WTC11 (cell line): ENCODE data around the gene MTERF4. TPM values are rescaled to one million over a fixed set of nuclear protein-coding genes. Genes with fewer than 3 reads are reported as not detected.

ENCODE experiments used
- ATAC-seq: fragments of 200-7000 bp; cut with Tn5 transposase; 2 replicates; pipeline ENCODE4 v1.10.0; 2021; ENCODE audit warnings: mild to moderate bottlenecking, moderate library complexity
- CTCF ChIA-PET: fragments of 300-600 bp; sonication (Branson Sonifier 250); formaldehyde crosslinking; loops from one replicate; lab custom pipeline; 2021; ENCODE audit warnings: antibody characterized with exemption; lab: Charles Lee
- POLR2A ChIA-PET: fragments of 350-600 bp; sonication (Branson Sonifier 250); formaldehyde crosslinking; loops from one replicate; lab custom pipeline; 2021; ENCODE audit warnings: antibody characterized with exemption; lab: Charles Lee
- DNase-seq: peaks from one replicate; pipeline ENCODE4 v3.0.0; 2021; ENCODE audit warnings: low spot score
- H3K27ac Mint-ChIP-seq: 2 replicates; pipeline ENCODE4 v1.8.0; 2021; ENCODE audit warnings: mixed read lengths
- H3K27me3 Mint-ChIP-seq: 2 replicates; pipeline ENCODE4 v1.8.0; 2021; ENCODE audit warnings: low read depth, mild to moderate bottlenecking, moderate library complexity, mixed read lengths
- H3K36me3 Mint-ChIP-seq: 2 replicates; pipeline ENCODE4 v1.8.0; 2021; ENCODE audit warnings: mixed read lengths
- H3K4me1 Mint-ChIP-seq: 2 replicates; pipeline ENCODE4 v1.8.0; 2022; ENCODE audit warnings: mixed read lengths
- H3K4me3 Mint-ChIP-seq: 2 replicates; pipeline ENCODE4 v1.8.0; 2021; ENCODE audit warnings: mild to moderate bottlenecking, moderate library complexity, mixed read lengths
- H3K9me3 Mint-ChIP-seq: 2 replicates; pipeline ENCODE4 v1.8.0; 2021; ENCODE audit warnings: mixed read lengths
- ATF1 ChIP-seq: sonication (generic); formaldehyde crosslinking; IDR thresholded peaks from 2 replicates; pipeline ENCODE4 v1.8.1; 2023; ENCODE audit warnings: mild to moderate bottlenecking, moderate library complexity, missing genetic modification reagents
- E2F5 ChIP-seq: sonication (generic); formaldehyde crosslinking; IDR thresholded peaks from 2 replicates; pipeline ENCODE4 v1.8.1; 2022; ENCODE audit warnings: mild to moderate bottlenecking, moderate library complexity, missing genetic modification reagents
- FOXP4 ChIP-seq: sonication (generic); formaldehyde crosslinking; IDR thresholded peaks from 2 replicates; pipeline ENCODE4 v1.8.0; 2022; ENCODE audit warnings: mild to moderate bottlenecking, missing genetic modification reagents
- HMGXB4 ChIP-seq: sonication (generic); formaldehyde crosslinking; IDR thresholded peaks from 2 replicates; pipeline ENCODE4 v1.8.1; 2023; ENCODE audit warnings: mild to moderate bottlenecking, moderate library complexity, missing genetic modification reagents
- KAT7 ChIP-seq: sonication (generic); formaldehyde crosslinking; IDR thresholded peaks from 2 replicates; pipeline ENCODE4 v1.8.1; 2023; ENCODE audit warnings: missing genetic modification reagents, mild to moderate bottlenecking, borderline replicate concordance
- NR3C1 ChIP-seq: sonication (generic); formaldehyde crosslinking; conservative IDR thresholded peaks from 2 replicates; pipeline ENCODE4 v1.8.1; 2023; ENCODE audit warnings: low read depth, mild to moderate bottlenecking, missing genetic modification reagents
- PRDM15 ChIP-seq: sonication (generic); formaldehyde crosslinking; IDR thresholded peaks from 2 replicates; pipeline ENCODE4 v1.8.0; 2022; ENCODE audit warnings: missing genetic modification reagents
- TEAD1 ChIP-seq: sonication (generic); formaldehyde crosslinking; IDR thresholded peaks from 2 replicates; pipeline ENCODE4 v1.8.0; 2022; ENCODE audit warnings: mild to moderate bottlenecking, missing genetic modification reagents
- TEAD4 ChIP-seq: sonication (generic); formaldehyde crosslinking; IDR thresholded peaks from 2 replicates; pipeline ENCODE4 v1.8.0; 2022; ENCODE audit warnings: mild to moderate bottlenecking, missing genetic modification reagents
- USF1 ChIP-seq: sonication (generic); formaldehyde crosslinking; IDR thresholded peaks from 2 replicates; pipeline ENCODE4 v1.8.0; 2022; ENCODE audit warnings: mild to moderate bottlenecking, missing genetic modification reagents
- ZBTB43 ChIP-seq: sonication (generic); formaldehyde crosslinking; IDR thresholded peaks from 2 replicates; pipeline ENCODE4 v1.8.1; 2023; ENCODE audit warnings: mild to moderate bottlenecking, missing genetic modification reagents
- ZNF138 ChIP-seq: sonication (generic); formaldehyde crosslinking; conservative IDR thresholded peaks from 2 replicates; pipeline ENCODE4 v1.8.1; 2022; ENCODE audit warnings: mild to moderate bottlenecking, moderate library complexity, missing genetic modification reagents
- ZNF317 ChIP-seq: sonication (generic); formaldehyde crosslinking; IDR thresholded peaks from 2 replicates; pipeline ENCODE4 v1.8.1; 2023; ENCODE audit warnings: low read depth, mild to moderate bottlenecking, moderate library complexity, missing genetic modification reagents, borderline replicate concordance
- ZNF671 ChIP-seq: fragments of 250-450 bp; sonication (Bioruptor Pico); IDR thresholded peaks from 2 replicates; pipeline ENCODE4 v1.8.0; 2021; ENCODE audit warnings: mild to moderate bottlenecking
- ZSCAN18 ChIP-seq: fragments of 250-450 bp; sonication (Bioruptor Pico); IDR thresholded peaks from 2 replicates; pipeline ENCODE4 v2.1.2; 2022; ENCODE audit warnings: mild to moderate bottlenecking, moderate library complexity
- total RNA-seq: library from RNA; stranded (reverse); gene quantifications from 3 replicates; pipeline ENCODE4 v1.2.3, GENCODE V29; 2021

MTERF4 gene
- total RNA-seq, 1 experiment from 2014 or later = 23.3 TPM

- TF ChIP-seq ZSCAN18 (CRISPR knock-in tag) (no peak), ATF1 (CRISPR knock-in tag) (no peak; the same call in 1 of the 2 replicates), KAT7 (CRISPR knock-in tag) (no peak), HMGXB4 (CRISPR knock-in tag) (no peak), ZBTB43 (CRISPR knock-in tag) (no peak), ZNF138 (CRISPR knock-in tag) (no peak), USF1 (CRISPR knock-in tag) (no peak)
These were observed 47.5 kb upstream of the MTERF4 start (continued) for GRCh38 chr2:241149675-241149924.

- Mint-ChIP-seq H3K9me3 (no peaks in the 10 kb centered on the region), H3K36me3 (no peaks in the 10 kb centered on the region; the same call in 1 of the 2 replicates), H3K4me3 (peak within 1 kb of the TSS; percentile 93), H3K27ac (peak within 1 kb of the TSS; percentile 96), H3K4me1 (peaks cover 27% of the 10 kb centered on the region), H3K27me3 (no peaks in the 10 kb centered on the region)
- ChIA-PET POLR2A (interaction anchor here (1.0 to 1.5 kb wide), 3 partner anchors 47 to 167 kb away, joined by 3 read pairs; partner anchors contain the start of genes MTERF4 and SEPTIN2), CTCF (interaction anchor here (0.6 to 3.3 kb wide), 11 partner anchors 8 to 553 kb away, joined by 3 to 21 read pairs (median 4); partner anchors contain the start of genes HDLBP, ING5 and SEPTIN2)
- peak; percentile 97 for DNase-seq
- ATAC-seq = peak; percentile 88
- TF ChIP-seq FOXP4 = peak; percentile 37; the same call in 1 of the 2 replicates
- TF ChIP-seq NR3C1 (CRISPR knock-in tag) = 0 out of 2 replicates have a peak, but pooled peaks have one; percentile 55
- TF ChIP-seq PRDM15 (CRISPR knock-in tag) = 0 out of 2 replicates have a peak, but pooled peaks have one; percentile 29
- TF ChIP-seq ZNF317 (CRISPR knock-in tag) = peak; percentile 14; the same call in 1 of the 2 replicates
- TF ChIP-seq TEAD1 (CRISPR knock-in tag) = peak; percentile 79
- TF ChIP-seq ZNF671 (CRISPR knock-in tag) = no peak
- TF ChIP-seq HMGXB4 (CRISPR knock-in tag) = peak; percentile 51; the same call in 1 of the 2 replicates
- TF ChIP-seq ATF1 (CRISPR knock-in tag) = 0 out of 2 replicates have a peak, but pooled peaks have one; percentile 51
- TF ChIP-seq E2F5 = peak; percentile 75
- TF ChIP-seq TEAD4 (CRISPR knock-in tag) = no peak
These were observed 47.0 kb upstream of the MTERF4 start, which contains the start of gene PASK for GRCh38 chr2:241148891-241149674. TSS of gene PASK (minus strand) at chr2:241149472. CDS start at chr2:241143032, 6,440 bp downstream.
